Measurements from ENCODE around the gene UBE3B. TPM values are rescaled to one million over a fixed set of nuclear protein-coding genes. Genes with fewer than 3 reads are reported as not detected.
A peak's percentile ranks its signal among the peaks of the same experiment; 100 is the strongest.
"Not testable (repeated sequence)": the region's sequence is repeated elsewhere in the genome, so short reads cannot be mapped to it uniquely, and the experiment has no call there.

UBE3B gene, protein sequence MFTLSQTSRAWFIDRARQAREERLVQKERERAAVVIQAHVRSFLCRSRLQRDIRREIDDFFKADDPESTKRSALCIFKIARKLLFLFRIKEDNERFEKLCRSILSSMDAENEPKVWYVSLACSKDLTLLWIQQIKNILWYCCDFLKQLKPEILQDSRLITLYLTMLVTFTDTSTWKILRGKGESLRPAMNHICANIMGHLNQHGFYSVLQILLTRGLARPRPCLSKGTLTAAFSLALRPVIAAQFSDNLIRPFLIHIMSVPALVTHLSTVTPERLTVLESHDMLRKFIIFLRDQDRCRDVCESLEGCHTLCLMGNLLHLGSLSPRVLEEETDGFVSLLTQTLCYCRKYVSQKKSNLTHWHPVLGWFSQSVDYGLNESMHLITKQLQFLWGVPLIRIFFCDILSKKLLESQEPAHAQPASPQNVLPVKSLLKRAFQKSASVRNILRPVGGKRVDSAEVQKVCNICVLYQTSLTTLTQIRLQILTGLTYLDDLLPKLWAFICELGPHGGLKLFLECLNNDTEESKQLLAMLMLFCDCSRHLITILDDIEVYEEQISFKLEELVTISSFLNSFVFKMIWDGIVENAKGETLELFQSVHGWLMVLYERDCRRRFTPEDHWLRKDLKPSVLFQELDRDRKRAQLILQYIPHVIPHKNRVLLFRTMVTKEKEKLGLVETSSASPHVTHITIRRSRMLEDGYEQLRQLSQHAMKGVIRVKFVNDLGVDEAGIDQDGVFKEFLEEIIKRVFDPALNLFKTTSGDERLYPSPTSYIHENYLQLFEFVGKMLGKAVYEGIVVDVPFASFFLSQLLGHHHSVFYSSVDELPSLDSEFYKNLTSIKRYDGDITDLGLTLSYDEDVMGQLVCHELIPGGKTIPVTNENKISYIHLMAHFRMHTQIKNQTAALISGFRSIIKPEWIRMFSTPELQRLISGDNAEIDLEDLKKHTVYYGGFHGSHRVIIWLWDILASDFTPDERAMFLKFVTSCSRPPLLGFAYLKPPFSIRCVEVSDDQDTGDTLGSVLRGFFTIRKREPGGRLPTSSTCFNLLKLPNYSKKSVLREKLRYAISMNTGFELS
- 10 to 100 TPM; 40.4 to 54.8 TPM for total RNA-seq
- long read RNA-seq, full-length matches to known transcripts: 17 of 83 reads
- long read RNA-seq, partial matches to known transcripts: 25 of 83 reads
- long read RNA-seq, other reads (novel, unspliced or antisense): 41 of 83 reads

DNA sequence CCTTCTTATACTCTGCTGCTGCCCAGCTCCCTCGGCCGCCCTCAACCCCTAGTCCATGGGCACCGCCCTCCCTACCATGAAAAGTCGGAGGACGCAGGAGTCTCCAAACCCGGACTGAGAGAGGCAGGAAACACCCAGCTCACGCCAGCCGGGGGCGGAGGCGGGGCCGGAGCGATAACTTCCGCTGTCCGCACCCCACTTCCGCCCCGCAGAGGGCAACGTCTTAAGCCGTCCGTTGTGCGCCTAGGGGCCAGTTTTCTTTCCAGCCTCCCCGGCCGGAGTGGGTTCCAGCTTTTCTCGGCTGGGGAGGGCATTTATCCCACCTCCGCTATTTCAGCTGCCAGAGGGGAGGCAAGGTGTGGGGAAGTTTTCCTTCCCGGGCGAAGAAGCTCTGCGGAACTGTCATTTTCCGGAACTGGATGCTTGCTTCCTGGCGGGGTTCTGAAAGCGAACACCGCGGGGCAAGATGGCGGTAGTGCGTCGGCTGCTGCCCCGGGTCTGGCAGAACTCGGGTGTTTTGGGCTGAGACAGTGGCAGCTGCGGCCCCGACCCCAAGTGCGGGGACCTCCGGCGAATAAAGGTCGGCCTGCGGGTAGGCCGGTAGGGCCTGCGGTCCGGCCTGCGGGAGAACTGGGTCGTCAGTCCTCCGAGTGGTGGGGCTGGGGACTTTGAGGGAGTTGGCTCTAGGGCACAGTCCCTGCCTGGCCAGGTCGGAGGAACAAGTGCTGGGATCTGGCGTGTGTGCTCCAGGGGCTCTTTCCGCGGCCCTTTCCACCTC lies at the start of gene UBE3B, which contains the start of gene KCTD10:
TSS of gene UBE3B (plus strand) at position 450 of the 778 bp plus-strand sequence. CDS start 5,918 bp downstream, outside the sequence.
TSS of gene KCTD10 (minus strand) at position 116 of the 778 bp plus-strand sequence. CDS start at position 78, 38 bp downstream.
- intact Hi-C loops (cut with DNase I): loop anchor here (2.0 to 10.0 kb wide), 2 partner anchors 45 to 53 kb away; no protein-coding TSS in a partner anchor
- DNase-seq (peak; percentile 92), ATAC-seq (peak; percentile 99)

DNA sequence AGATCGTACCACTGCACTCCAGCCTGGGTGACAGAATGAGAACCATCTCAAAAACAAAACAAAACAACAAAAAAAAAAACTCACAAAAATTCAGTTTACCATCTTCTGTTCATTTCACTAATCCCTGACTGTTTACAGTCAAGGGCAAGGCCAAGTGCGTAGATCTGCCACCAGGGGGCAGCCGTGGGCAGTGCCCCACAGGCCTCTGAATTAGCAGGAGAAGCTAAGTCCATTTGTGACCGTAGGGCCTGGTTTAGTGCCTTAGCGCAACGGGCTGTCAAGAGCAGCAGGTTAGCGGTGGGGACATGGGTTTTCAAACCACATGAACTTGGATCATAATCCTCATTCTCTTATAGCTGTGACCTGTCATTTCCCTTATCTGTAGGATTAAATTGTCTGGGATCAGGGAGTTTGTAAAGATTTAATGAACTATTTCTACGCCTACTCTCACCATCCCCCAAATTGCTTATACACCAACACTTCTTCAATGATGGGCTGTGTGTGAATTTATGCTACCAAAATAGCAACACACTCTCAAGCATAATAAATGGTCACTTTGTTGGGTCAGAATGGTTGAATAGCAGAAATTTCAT lies 49.3 kb upstream of the UBE3B start:
- DNase-seq (peak; percentile 82), ATAC-seq (peak; percentile 93)
- intact Hi-C loops (cut with DNase I): loop anchor here (5.0 to 10.0 kb wide), 3 partner anchors 47 to 349 kb away; partner anchors contain the start of genes KCTD10 (in 1 of the 2) and UBE3B (in 1 of the 2)

- intact Hi-C loops (cut with DNase I): loop anchor here (5.0 to 10.0 kb wide), 3 partner anchors 46 to 348 kb away; partner anchors contain the start of genes KCTD10 (in 1 of the 2) and UBE3B (in 1 of the 2)
- not testable (repeated sequence) for DNase-seq, ATAC-seq
These were observed 48.6 kb upstream of the UBE3B start for GRCh38 chr12:109428804-109429203.

DNA sequence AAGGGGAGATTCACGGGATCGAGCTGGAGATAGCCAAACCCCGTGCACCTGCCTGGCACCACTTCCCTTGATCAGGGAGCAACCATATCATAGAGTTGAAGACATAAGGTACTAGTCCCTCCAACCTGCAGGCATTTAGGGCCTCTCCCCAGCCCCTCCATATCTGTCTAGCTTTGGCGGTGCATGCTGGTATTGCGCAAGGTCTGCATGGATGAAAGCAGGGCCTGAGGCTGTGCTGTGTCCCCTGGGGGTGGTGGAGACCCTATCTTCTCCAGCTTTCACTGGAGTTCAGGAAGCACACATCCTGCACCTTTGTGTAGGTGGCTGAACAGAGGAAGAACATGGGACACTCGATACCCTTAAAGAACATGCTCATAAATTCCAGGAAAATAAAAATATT lies 47.2 kb upstream of the UBE3B start:
- intact Hi-C loops (cut with DNase I): loop anchor here in 1 of 2 donors (10.0 kb wide), 1 partner anchor 165 kb away; no protein-coding TSS in a partner anchor
- DNase-seq (no peak), ATAC-seq (no peak)

DNA sequence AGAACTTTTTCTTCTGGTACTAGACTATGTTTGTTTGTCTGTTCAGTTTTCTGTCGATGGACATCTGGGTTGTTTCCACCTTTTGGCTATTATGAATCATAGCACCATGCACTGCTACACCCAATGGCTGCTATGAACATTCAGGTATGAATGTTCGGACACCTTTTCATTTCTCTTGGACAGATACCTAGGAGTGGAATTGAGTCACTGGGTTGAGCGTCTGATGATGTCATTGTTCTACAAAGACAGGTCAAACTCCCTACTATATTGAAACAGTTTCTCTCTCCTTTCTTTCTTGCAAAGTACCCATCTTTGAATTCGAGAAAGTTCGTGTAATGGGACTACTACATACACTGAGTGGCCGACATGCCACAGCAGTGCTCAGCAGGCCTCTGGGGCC lies 45.0 kb upstream of the UBE3B start:
- ATAC-seq: no peak
- DNase-seq: no peak
- intact Hi-C loops (cut with DNase I): loop anchor here in 1 of 2 donors (2.0 to 10.0 kb wide), 2 partner anchors 44 to 162 kb away; partner anchors contain the start of genes KCTD10 and UBE3B

DNA sequence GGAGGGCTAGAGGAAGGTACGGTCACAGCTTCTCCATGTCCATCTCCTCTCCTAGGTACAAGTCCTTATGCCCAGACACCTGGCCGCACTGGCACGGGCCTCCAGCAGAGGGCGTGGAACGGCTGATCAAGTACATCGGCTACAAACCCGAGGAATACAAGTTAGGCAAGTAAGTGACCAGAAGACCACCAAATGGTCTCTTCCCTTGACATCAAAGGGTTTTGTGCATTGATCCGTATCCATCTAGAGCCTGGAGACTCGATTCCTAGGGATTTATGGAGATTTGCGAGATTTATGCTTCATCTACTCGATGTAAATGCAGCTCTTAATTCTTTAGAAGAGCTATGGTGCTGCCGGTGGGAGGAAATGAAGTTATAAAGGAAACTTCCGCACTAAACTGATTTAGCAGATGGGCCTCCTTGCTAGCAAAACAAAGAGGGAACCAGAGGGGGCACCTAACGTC lies 44.6 kb upstream of the UBE3B start:
- DNase-seq (peak; percentile 83), ATAC-seq (peak; percentile 61 to 79)
- intact Hi-C loops (cut with DNase I): loop anchor here in 1 of 2 donors (2.0 to 10.0 kb wide), 2 partner anchors 44 to 162 kb away; partner anchors contain the start of genes KCTD10 and UBE3B

- DNase-seq: no peak
- intact Hi-C loops (cut with DNase I): loop anchor here in 1 of 2 donors (2.0 to 10.0 kb wide), 2 partner anchors 43 to 161 kb away; partner anchors contain the start of genes KCTD10 and UBE3B
- ATAC-seq: peak; percentile 56 to 83
These were observed 43.8 kb upstream of the UBE3B start for GRCh38 chr12:109433618-109434017.

DNA sequence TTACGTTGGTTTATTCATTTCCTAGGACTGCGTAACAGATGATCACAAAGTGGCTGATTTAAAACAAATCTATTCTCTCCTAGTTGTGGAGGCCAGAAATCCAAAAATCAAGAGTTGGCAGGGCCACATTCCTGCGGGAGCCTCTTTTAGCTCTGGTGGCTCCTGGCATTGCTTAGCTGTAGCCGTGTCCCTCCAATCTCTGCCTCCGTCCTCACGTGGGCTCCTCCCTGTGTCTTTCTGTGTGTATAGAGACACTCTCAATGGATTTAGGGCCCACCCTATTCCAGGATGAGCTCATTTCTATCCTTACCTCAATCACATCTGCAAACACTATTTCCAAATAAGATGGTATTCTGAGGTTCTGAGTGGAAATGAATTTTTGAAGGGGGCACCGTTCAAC lies 42.9 kb upstream of the UBE3B start:
- DNase-seq: no peak
- intact Hi-C loops (cut with DNase I): loop anchor here in 1 of 2 donors (10.0 kb wide), 1 partner anchor 160 kb away; no protein-coding TSS in a partner anchor

GRCh38 chr12:109435428-109436187 lies 41.8 kb upstream of the UBE3B start:
- ATAC-seq (no peak), DNase-seq (no peak)
- intact Hi-C loops (cut with DNase I): loop anchor here in 1 of 2 donors (10.0 kb wide), 1 partner anchor 159 kb away; no protein-coding TSS in a partner anchor

More for the DNA sequence above, 42.9 kb upstream of the UBE3B start:
- no peak for ATAC-seq

DNA sequence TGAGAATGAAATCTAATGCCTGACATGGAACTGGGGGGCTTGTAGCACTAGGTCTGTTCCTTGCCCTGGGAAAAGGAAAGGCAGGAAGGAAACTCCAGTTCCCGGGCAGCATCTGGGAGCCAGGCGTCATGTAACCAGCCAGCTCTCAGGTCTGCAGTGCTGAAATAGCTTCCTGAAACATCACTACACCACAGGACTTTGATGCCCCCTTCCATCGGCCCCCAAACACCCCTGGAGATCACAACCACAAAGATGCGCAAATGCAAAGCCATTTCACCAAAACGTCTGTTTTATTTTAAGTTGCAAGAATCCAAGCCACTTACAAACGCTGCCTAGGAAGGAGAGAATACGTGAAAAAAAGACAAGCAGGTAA lies 41.3 kb upstream of the UBE3B start:
- ATAC-seq: no peak
- DNase-seq: no peak
- intact Hi-C loops (cut with DNase I): loop anchor here in 1 of 2 donors (10.0 kb wide), 1 partner anchor 159 kb away; no protein-coding TSS in a partner anchor

DNA sequence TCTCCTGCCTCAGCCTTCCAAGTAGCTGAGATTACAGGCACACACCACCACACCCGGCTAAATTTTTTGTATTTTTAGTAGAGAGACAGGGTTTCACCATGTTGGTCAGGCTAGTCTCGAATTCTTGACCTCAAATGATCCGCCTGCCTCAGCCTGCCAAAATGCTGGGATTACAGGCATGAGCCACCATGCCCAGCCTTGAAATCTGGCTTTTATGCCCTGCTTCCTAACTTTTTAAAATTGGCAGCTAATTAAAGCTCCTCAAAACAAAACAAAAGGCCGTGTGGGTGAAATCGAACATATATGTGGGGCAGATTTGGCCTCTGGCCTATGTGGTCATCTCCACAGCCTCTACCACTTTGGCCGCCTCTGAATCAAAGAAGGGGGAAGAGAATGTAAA lies 38.3 kb upstream of the UBE3B start:
- no peak for ATAC-seq
- DNase-seq: no peak
- intact Hi-C loops (cut with DNase I): loop anchor here in 1 of 2 donors (10.0 kb wide), 1 partner anchor 156 kb away; no protein-coding TSS in a partner anchor

DNA sequence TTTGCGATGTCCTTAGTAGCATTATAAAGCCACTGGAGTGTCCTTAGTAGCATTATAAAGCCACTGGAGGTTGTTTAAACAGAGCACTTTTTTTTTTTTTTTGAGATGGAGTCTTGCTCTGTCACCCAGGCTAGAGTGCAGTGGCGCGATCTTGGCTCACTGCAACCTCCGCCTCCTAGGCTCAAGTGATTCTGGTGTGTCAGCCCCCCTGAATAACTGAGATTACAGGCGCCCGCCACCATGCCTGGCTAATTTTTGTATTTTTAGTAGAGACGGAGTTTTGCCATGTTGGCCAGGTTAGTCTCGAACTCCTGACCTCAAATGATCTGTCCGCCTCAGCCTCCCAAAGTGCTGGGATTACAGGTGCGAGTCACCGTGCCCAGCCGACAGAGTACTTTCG lies 37.5 kb upstream of the UBE3B start:
- intact Hi-C loops (cut with DNase I): loop anchor here in 1 of 2 donors (10.0 kb wide), 1 partner anchor 155 kb away; no protein-coding TSS in a partner anchor
- DNase-seq, ATAC-seq: not testable (repeated sequence)

DNA sequence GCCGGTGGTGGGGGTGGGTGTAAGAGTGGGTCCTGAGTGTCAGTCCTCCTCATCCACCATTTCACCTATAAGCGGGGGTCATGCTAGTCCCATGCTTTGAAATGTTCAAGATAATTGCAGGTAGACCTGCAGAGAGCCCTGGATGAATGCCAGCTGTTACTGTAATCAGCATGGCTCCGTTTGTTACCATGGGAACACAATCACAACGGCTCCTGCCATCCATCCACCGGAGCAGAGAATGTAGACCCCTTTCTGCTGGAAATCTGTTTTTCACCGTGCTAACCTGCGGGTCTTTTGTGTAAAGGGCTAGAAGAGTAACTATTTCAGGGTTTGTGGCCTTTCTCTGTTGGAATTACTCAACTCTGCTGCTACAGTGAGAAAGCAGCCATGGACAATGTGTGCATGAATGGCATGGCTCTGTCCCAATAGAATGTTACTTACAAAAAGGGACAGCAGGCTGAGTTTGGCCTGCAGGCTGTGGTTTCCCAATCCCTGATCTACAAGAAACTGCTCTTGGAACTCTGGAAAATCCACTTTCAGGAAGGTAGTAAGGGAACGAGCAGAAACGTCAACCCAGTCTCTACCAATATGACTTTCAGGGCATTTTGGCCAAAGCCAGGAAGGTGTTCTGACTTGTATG lies 36.5 kb upstream of the UBE3B start:
- ATAC-seq: peak in 1 of 2 donors; percentile 35

DNA sequence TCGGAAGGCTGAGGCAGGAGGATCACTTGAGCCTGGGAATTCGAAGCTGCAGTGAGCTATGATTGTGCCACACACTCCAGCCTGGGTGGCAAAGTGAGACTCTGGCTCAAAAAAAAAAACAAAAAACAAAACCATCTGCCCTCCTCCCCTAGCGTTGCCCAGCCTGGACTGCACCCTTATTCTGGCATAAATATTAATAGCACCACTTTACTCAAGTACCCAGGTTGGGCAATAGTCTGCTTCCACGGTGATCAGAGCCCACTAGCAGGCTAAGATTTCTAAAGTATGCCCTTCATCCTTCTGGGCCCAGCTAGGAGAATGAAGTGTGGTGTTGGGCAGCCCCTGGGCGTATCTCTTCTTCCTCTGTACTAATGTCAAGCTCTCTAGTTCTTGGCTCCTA lies 33.6 kb upstream of the UBE3B start:
- ATAC-seq (peak; percentile 62 to 80), DNase-seq (peak; percentile 34)
- intact Hi-C loops (cut with DNase I): no loop called here

More for the DNA sequence above, 36.5 kb upstream of the UBE3B start:
- no peak for DNase-seq
- intact Hi-C loops (cut with DNase I): no loop called here

DNA sequence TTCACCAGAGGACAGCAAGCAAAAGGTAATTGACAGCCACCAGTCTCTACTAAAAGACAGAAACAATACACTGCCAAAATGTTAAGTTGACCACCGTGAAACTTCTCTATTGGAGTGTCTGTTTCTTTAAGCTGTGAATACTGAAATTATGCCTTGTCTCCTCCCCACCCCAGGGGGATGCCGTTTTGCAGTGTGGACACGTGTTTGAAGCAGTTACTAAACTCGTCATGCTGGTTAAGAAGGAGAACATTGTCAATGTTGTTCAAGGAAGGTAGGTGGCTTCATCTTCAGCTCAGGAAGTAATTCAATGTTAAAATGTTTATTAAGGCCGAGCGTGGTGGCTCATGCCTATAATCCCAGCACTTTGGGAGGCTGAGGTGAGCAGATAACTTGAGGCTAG lies 33.2 kb upstream of the UBE3B start:
- ATAC-seq (peak in 1 of 2 donors; percentile 46), DNase-seq (no peak)
- intact Hi-C loops (cut with DNase I): no loop called here
